Renal cortex interstitium (tissue), 15 donors: ENCODE measurements around the gene UTS2. TPM values are rescaled to one million over a fixed set of nuclear protein-coding genes. Genes with fewer than 3 reads are reported as not detected.
A peak's percentile ranks its signal among the peaks of the same experiment; 100 is the strongest.

Experiments used
- DNase-seq, 11 donors: peaks; one replicate each; pipeline ENCODE4 v3.0.0-alpha.2; 2013; ENCODE audit warnings: low read depth in 9 of 11, low spot score in 4 of 11; ENCODE audit errors: extremely low read depth in 1 of 11
- long read RNA-seq, 16 experiments: transcript quantifications; one replicate each; lab custom pipeline, GENCODE V29; 2026
- polyA plus RNA-seq, 3 donors: library from polyadenylated mRNA; unstranded; fragments of 120-200 nt; gene quantifications; one replicate each; pipeline ENCODE4 v1.2.1, GENCODE V29; 2013; ENCODE audit not compliant: insufficient read length in 3 of 3

The UTS2 gene
- polyA plus RNA-seq: under 1 TPM in 1 of 3 donors, not detected in 2; 0.24 TPM
- long read RNA-seq, donor 1, partial matches to known transcripts: 0 of 1 reads
- long read RNA-seq, donor 1, other reads (novel, unspliced or antisense): 0 of 1 reads
- long read RNA-seq, donor 2: 0 reads
- long read RNA-seq, donor 3: 0 reads
- long read RNA-seq, donor 4: 0 reads
- long read RNA-seq, donor 5: 0 reads
- long read RNA-seq, donor 6: 0 reads
- long read RNA-seq, donor 7: 0 reads
- long read RNA-seq, donor 8: 0 reads
- long read RNA-seq, donor 9: 0 reads
- long read RNA-seq, donor 10: 0 reads
- long read RNA-seq, donor 11: 0 reads
- long read RNA-seq, donor 12: 0 reads
- long read RNA-seq, donor 13: 0 reads
- long read RNA-seq, donor 14: 0 reads
- long read RNA-seq, donor 15: 0 reads
- long read RNA-seq, donor 16: 0 reads

DNA sequence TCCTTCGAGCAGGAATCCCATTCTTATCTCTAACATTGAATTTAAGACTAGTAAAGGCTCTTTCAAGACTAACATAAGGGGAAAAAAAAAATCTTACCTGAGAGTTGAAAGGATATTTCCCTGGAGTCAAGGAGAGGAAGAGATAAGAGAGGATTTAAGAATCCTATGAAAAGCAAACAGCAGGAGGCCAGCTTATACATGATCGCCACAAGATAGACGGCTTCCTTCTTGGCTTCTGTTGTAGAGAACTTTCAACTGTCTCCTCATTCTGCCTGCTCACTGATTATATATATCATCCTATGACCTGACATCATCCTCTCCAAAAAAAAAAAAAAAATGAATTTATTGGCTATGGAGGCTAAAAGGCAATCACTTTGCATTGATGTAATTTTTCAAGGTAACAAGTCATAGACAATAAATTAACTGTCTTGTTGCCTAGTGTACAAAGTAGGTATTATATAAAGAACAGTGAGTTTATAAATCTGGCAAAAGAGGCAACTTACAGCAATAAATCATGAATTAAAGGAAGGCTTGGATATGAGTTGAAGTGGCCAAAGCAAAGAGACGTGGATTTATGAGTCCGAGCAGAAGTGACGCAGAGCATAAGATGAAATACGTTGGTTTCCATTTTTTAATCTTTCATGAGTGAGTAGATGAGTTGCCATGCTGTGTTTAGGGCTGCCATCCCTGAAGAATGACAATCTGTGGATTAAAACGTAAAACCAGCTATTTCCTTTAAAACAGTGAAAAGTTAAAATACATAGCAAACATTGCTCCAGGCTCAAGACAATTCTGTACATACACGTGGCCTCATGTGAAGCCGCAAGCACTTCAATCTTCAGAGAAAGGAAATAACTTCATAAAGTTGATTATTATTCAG, at the start of gene UTS2:
Gene UTS2 (minus strand): TSS at position 262 of the 880 bp plus-strand sequence. CDS start 62 bp downstream, at position 200.
- DNase-seq: no peak

DNA sequence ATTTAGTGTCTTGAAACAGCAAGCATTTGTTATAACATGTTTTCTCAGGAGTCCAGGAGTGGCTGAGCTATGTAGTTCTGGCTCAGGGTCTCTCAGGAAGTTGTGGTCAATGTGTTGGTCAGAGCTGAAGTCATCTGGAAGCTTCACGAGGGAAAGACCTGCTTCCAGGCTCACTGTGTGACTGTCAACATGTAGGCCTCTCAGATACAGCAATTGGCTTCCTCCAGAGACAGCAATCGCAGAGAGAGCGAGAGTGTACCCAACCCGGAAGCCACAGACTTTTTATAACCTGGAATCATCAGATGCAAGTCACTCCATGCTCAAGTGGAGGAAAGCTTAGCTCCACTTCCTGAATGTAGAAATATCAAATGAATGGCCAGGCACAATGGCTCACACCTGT, 46.9 kb upstream of the UTS2 start:
- DNase-seq: no peak

GRCh38 chr1:7898962-7899361, 46.1 kb upstream of the UTS2 start:
- no peak for DNase-seq

DNA sequence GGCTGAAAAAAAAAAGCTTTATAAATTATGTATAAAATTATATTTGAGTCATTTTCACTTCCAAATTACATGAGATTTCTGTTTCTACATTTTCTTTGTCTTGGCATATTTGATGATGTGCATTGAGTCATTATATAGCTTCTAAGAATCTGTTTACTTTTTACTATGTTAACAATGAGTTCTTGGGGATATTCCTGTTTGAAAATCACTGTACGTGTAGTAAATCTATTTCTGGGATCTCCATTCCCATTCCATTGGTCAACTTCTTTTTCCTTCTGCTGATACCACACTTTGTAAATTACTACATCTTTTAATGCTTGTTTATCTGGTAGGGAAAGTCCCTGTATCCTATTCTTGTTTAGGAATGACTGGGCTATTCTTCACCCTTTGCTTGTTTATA, 44.1 kb upstream of the UTS2 start:
- no peak for DNase-seq

- no peak for DNase-seq
Observed at GRCh38 chr1:7893529-7894180, 40.8 kb upstream of the UTS2 start.

DNA sequence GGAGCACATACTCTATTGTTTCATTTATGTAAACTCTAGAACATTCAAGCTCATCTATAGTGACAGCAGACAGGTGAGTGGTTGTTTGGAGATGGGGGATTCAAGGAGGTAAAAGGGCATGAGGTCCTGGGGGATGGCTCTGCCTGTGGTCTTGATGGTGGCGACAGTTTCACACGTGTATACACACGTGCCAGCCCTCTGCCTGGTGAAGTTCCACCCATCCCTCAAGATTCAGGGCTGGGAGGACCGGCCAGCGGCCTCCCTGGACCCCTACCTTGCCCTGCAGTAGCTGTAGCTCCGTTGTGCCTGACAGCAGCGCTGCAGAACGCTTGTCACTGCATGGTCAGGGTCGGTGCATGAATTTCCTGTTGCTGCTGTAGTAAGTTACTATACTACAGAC, 38.9 kb upstream of the UTS2 start:
- DNase-seq: no peak

DNA sequence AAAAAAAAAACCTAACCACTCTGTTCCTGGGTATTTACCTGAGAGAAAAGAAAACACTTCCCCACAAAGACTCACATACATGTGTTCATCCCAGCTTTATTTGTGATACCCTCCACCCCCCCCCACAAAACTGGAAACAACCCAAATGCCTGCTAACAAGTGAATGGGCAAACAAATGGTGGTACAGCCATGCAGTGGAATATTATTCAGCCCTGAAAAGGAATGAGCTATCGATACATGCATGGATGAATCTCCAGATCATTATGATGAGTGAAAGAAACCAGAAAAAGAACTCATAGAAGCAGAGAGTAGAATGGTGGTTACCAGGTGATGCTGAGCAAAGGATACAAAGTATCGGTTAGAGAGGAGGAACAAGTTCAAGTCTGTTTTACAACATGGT, 38.0 kb upstream of the UTS2 start:
- no peak for DNase-seq

GRCh38 chr1:7888248-7889081, 35.6 kb upstream of the UTS2 start:
- DNase-seq: peak in 1 of 11 donors; percentile 7

DNA sequence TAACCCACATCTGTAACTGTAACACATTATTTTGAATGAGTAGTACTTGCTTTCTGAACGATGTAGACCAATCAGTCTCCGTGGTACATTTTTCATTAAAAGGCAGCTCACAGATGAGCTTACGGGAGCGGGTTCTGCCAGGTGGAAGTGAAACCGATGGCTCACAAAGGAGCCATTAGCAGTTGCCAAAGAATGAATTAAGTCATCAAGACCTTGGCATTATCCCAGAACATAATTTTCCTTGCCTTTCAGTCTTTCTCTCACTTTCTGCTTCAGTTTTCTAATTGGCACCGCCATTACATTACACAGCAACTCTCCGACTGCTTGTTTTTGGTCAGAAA, 33.5 kb upstream of the UTS2 start:
- DNase-seq: no peak

DNA sequence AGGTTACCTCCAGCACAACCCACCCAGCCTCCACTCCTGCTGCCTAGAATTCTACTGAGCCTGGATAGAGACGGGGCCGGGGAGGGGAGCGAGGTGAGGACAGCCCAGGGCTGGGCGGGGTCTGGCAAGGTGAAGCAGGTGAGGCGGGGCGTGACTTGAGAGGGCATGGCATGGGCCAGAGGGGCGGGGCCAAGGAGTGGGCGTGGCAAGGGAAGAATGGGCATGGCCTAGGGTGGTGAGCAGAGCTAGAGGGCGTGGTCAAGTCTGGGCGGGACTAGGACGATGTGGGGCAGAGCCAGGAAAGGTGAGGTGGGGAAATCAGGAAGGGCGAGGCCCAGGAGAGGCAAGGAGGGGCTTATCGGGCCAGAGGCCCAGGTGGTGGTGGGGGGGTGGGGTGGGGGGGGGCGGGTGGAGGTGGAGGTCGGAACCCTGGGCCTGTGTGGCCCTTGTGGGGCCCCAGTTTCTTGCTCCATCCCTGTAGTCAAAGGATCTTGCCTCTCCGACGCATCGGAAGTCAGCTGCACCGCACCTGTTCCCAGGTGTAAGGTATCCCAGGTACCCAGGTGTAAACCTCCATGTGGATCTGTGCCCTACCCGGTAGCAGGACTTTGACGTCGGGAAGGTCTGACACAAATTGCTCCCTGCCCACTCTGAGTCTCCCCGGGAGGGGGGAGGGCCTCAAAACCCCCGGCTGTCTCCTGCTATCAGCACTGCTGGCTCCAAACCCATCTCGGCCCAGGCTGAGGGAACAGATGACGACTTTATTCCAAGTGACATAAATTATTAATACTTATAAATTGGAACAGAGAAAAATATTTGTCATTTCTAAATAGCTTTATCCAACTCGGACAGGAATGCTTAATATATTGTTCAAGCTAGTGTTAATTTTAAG, 32.9 kb upstream of the UTS2 start:
- DNase-seq: no peak

- DNase-seq: no peak
Observed at GRCh38 chr1:7884757-7885156, 31.9 kb upstream of the UTS2 start.

DNA sequence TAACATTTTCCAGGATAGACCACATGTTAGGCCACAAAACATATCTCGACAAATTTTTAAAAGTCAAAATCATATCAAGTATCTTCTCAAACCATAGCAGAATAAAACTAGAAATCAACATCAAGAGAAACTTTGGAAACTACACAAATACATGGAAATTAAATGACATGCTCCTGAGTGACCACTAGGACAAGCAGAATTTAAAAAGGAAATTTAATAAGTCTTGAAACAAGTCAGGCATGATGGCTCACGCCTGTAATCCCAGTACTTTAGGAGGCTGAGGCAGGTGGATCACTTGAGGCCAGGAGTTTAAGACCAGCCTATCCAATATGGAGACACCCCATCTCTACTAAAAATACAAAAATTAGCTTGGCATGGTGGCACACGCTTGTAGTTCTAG, 26.4 kb upstream of the UTS2 start:
- no peak for DNase-seq

GRCh38 chr1:7878027-7878426, 25.2 kb upstream of the UTS2 start:
- DNase-seq: no peak

DNA sequence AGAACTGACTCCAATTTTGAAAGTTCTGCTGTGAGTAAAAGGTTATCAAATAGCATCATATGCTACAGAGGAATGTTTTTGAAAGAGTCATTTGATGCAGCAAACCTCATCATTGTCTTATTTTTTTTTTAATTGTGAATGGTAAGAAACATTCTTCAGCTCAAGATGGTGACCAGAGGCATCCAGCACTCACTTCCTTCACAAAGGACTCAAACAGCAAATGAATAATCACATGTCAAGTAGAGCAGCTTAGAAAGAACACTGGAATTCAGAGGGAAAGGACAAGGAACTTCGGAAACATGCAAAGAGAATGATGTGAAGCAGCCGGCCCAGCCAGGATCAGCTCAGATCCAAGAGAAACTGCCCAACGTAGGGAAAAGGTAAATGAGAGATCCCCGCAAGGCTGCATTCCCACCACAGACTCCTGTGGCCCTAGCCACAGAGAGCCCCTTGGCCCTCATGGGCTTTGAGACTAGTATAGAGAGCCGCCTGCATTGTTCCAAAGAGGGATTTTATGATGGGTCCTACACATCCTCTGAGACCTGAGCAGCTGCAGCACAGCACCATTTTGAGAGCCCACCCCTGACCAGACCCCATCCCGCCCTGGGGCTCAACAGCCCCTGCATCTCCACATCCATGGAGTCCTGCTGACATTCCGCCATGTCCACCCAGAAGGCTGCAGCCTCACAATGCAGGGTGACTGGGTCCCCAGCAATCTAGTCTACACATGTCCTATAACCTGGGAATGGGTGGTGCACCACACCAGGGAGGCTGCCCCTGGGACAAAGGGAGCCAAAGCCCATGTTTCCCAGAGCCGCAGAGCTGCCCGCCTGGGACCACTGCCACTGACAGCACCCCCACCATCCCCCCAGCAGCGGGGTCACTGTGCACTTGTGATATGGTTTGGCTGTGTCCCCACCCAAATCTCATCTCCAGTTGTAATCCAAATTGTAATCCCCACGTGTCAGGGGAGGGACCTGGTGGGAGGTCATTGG, 21.2 kb upstream of the UTS2 start:
- DNase-seq: no peak

GRCh38 chr1:7871136-7871535, 18.3 kb upstream of the UTS2 start:
- DNase-seq: no peak

GRCh38 chr1:7869136-7869920, 16.5 kb upstream of the UTS2 start:
- no peak for DNase-seq
